Measurements from ENCODE around the gene SBK3.

DNA sequence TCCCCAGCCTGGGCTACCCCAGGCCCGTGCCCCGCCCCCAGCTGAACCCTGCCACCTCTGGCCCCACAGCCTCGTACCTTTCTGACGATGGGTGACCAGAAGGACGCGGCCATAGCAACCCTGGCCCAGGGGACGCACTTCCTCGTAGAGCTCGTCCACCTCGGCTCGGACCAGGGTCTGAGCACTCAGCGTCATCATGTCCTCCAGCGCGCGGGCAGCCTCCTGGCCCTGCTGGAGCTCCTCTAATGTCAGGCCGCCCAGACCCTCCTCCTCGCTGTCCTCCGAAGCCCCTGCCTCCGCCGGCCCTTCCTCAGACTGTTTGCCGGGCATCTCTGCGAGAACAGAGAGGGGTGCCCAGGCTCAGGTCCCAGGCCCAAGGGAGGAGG is 9.4 kb downstream of the SBK3 start:
- no peak for TF ChIP-seq CTCF (conservative IDR thresholded peaks at IDR 0.05 in 1 of 2, IDR thresholded peaks at IDR 0.05 in 1 of 2; ENCODE audit: extremely low read depth in 1 of 2, insufficient read depth in 1 of 2, low read depth in 1 of 2, low read length in 2 of 2)
- TF ChIP-seq EZH2 (IDR thresholded peaks at IDR 0.05; ENCODE audit: borderline replicate concordance, low read length): no peak

All from mammary epithelial cell (primary cell).